Panc1 (cell line): ENCODE results near the gene PAXIP1. TPM values are rescaled to one million over a fixed set of nuclear protein-coding genes. Genes with fewer than 3 reads are reported as not detected.
"Not testable (repeated sequence)": the region's sequence is repeated elsewhere in the genome, so short reads cannot be mapped to it uniquely, and the experiment has no call there.

ENCODE experiments used
- ATAC-seq: fragments of 200-7000 bp; cut with Tn5 transposase; 2 replicates; pipeline ENCODE4 v1.9.1; 2020; ENCODE audit warnings: mild to moderate bottlenecking, moderate library complexity
- BruUV-seq: library from RNA; stranded (reverse); fragments of 400-500 nt; replicated peaks from 2 replicates; lab custom pipeline; 2021; lab: Mats Ljungman, UMichigan
- CTCF ChIA-PET: fragments of 300-600 bp; sonication (Branson Sonifier 250); formaldehyde crosslinking; loops from one replicate; lab custom pipeline; 2022; ENCODE audit warnings: antibody characterized with exemption; lab: Charles Lee
- POLR2A ChIA-PET: fragments of 300-600 bp; sonication (Branson Sonifier 250); formaldehyde crosslinking; loops from one replicate; lab custom pipeline; 2022; ENCODE audit warnings: antibody characterized with exemption; lab: Charles Lee
- DNase-seq: peaks from one replicate; pipeline ENCODE4 v3.0.0-alpha.2; 2010; ENCODE audit warnings: low read depth, low spot score
- H3K27ac ChIP-seq: 2 replicates; pipeline ENCODE4 v1.5.1; 2011; ENCODE audit warnings: mild to moderate bottlenecking, low read length, inconsistent platforms
- H3K27me3 ChIP-seq: fragments of 200-500 bp; sonication (Bioruptor generic); 2 replicates; pipeline ENCODE4 v1.6.0; 2014; ENCODE audit warnings: low read length, inconsistent platforms; ENCODE audit not compliant: control insufficient read depth, insufficient read depth
- H3K36me3 ChIP-seq: fragments of 200-500 bp; sonication (Bioruptor generic); 2 replicates; pipeline ENCODE4 v1.5.1; 2014; ENCODE audit warnings: inconsistent platforms, mild to moderate bottlenecking, low read length, moderate library complexity; ENCODE audit not compliant: control insufficient read depth, insufficient read depth
- H3K4me1 ChIP-seq: 2 replicates; pipeline ENCODE4 v1.5.1; 2011; ENCODE audit warnings: inconsistent platforms, mild to moderate bottlenecking, low read length, moderate library complexity; ENCODE audit not compliant: control insufficient read depth, insufficient read depth
- H3K4me3 ChIP-seq, 2 experiments: 2 replicates each; pipeline ENCODE4 v1.5.1; 2011 to 2012; ENCODE audit warnings: low read depth in 2 of 2, low read length in 2 of 2, mild to moderate bottlenecking in 2 of 2, inconsistent platforms in 1 of 2, moderate library complexity in 1 of 2
- H3K9me3 ChIP-seq: fragments of 200-500 bp; sonication (Bioruptor generic); 2 replicates; pipeline ENCODE4 v1.5.1; 2014; ENCODE audit warnings: low read depth, mild to moderate bottlenecking, inconsistent platforms, low read length, moderate library complexity; ENCODE audit not compliant: control insufficient read depth, insufficient read depth
- POLR2AphosphoS5 ChIP-seq: IDR thresholded peaks from 2 replicates; pipeline ENCODE4 v1.6.1; 2012; ENCODE audit warnings: mild to moderate bottlenecking, low read depth, low read length, moderate library complexity
- SIN3A ChIP-seq: IDR thresholded peaks from 2 replicates; pipeline ENCODE4 v1.6.1; 2012; ENCODE audit warnings: low read depth, mild to moderate bottlenecking, low read length, moderate library complexity, borderline replicate concordance; ENCODE audit not compliant: insufficient read depth
- TCF7L2 ChIP-seq: IDR thresholded peaks from 2 replicates; pipeline ENCODE4 v1.6.1; 2011; ENCODE audit warnings: mild to moderate bottlenecking, low read depth, low read length, inconsistent platforms
- in situ Hi-C: cut with HindIII; loops from 2 replicates; pipeline ENCODE4 v1.10.0; 2016; ENCODE audit warnings: low sequenced_read_pairs, low pct_unique_long_range_greater_than_20kb
- intact Hi-C: fragments of 100-400 bp; cut with micrococcal nuclease; formaldehyde crosslinking; loops from one replicate; pipeline ENCODE4 v1.10.0; 2022; ENCODE audit not compliant: unreplicated experiment
- total RNA-seq: library from RNA; stranded (reverse); gene quantifications from one replicate; pipeline ENCODE4 v1.2.1, GENCODE V29; 2021; ENCODE audit not compliant: unreplicated experiment
- TF ChIP-seq, protein P1 (sequence below), 2 experiments: IDR thresholded peaks; 2 replicates each; pipeline ENCODE4 v1.6.1; 2011 to 2012; ENCODE audit warnings: low read depth in 2 of 2, control low read depth in 1 of 2, low read length in 1 of 2, mild to moderate bottlenecking in 1 of 2, moderate library complexity in 1 of 2; ENCODE audit not compliant: insufficient read depth in 1 of 2
- TF ChIP-seq, protein P2 (sequence below): fragments of 450-650 bp; IDR thresholded peaks from 2 replicates; pipeline ENCODE4 v1.5.1; 2017; ENCODE audit warnings: mild to moderate bottlenecking

The PAXIP1 gene
- total RNA-seq, 1 experiment from 2014 or later: 27.3 TPM

DNA sequence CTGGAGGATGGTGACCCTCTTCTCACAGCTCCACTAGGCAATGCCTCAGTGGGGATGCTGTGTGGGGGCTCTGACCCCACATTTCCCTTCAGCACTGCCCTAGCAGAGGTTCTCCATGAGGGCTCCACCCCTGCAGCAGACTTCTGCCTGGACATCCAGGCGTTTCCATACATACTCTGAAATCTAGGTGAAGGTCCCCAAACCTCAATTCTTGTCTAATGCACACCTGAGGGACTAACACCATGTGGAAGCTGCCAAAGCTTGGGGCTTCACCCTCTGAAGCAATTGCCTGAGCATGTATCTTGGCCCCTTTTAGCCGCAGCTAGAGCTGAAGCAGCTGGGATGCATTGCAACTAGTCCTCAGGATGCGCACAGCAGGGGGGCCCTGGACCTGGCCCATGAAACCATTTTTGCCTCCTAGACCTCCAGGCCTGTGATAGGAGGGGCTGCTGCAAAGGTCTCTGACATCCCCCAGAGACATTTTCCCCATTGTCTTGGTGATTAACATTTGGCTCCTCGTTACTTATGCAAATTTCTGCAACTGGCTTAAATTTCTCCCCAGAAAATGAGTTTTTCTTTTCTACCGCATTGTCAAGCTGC lies 68.5 kb downstream of the PAXIP1 start:
- H3K36me3 ChIP-seq, H3K27me3 ChIP-seq, ATAC-seq, BruUV-seq, H3K27ac ChIP-seq, H3K4me3 ChIP-seq, in situ Hi-C loops, intact Hi-C loops, H3K9me3 ChIP-seq, H3K4me1 ChIP-seq, DNase-seq, POLR2A ChIA-PET, CTCF ChIA-PET: not testable (repeated sequence)

DNA sequence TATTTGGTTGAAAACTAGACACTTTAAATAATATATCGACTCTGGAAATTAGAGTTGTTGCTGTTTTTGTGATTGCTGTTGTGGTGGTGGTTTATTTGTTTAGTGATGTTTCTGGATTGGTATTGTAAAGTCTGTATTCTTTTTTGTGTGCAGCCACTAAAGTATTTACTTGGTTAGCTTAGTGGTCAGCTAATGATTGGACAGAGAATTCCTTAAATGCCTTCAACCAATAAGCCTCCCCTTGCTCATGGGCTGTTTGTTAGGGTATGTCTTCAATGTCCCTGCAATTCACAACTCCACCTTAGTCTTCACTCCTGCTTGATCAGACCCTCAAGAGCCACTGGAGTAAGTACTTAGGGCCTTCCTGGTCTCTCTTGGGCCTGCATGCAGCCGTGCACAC lies 71.0 kb downstream of the PAXIP1 start:
- H3K27me3 ChIP-seq: no peaks in the 10 kb centered on the region
- CTCF ChIA-PET: no interaction called here
- intact Hi-C loops (no loop called here), in situ Hi-C loops (no loop called here)
- ATAC-seq (no peak), DNase-seq (no peak)
- H3K27ac ChIP-seq: no peak overlapping the region
- TF ChIP-seq SIN3A (no peak), POLR2AphosphoS5 (no peak)
- peaks cover 6% of the 10 kb centered on the region; the same call in 1 of the 2 replicates for H3K4me1 ChIP-seq
- POLR2A ChIA-PET: no interaction called here
- no peaks in the 10 kb centered on the region; the same call in 1 of the 2 replicates for H3K9me3 ChIP-seq
- no peak overlapping the region for H3K4me3 ChIP-seq
- no TSS peak for BruUV-seq
- H3K36me3 ChIP-seq: no peaks in the 10 kb centered on the region

DNA sequence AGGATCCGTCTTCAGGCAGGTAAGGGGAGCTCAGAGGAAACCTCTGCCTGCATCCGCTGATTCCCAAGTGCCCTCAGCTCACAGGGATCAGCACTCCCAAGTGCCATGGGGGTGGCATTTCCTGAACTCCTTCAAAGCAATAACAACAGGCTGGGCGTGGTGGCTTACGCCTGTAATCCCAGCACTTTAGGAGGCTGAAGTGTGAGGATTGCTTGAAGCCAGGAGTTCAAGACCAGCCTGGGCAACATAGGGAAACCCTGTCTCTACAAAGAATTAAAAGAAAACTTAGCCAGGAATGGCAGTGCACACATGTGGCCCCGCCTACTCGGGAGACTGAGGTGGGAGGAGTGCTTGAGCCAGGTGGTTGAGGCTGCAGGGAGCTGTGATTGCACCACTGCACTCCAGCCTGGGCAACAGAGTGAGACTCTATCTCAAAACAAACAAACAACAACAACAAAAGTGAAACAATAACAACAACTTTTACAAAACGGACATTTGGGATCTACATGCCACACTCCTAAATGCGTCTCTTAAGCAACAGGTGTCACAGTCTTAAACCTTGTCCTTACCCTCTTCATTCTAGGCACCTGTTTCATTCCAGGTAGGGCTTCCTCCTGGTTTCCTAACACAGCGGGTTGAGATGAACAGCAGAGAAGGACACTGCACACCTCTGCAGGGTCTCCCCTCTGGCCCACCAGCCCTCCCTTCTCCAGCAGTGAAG lies 73.8 kb downstream of the PAXIP1 start:
- Histone ChIP-seq H3K36me3 (no peaks in the 10 kb centered on the region), H3K4me3 (peak overlapping the region; percentile 73 to 95), H3K27me3 (no peaks in the 10 kb centered on the region; the same call in 1 of the 2 replicates), H3K4me1 (peaks cover 6% of the 10 kb centered on the region; the same call in 1 of the 2 replicates), H3K27ac (peak overlapping the region; percentile 89), H3K9me3 (no peaks in the 10 kb centered on the region)
- TF ChIP-seq, protein P1, sequence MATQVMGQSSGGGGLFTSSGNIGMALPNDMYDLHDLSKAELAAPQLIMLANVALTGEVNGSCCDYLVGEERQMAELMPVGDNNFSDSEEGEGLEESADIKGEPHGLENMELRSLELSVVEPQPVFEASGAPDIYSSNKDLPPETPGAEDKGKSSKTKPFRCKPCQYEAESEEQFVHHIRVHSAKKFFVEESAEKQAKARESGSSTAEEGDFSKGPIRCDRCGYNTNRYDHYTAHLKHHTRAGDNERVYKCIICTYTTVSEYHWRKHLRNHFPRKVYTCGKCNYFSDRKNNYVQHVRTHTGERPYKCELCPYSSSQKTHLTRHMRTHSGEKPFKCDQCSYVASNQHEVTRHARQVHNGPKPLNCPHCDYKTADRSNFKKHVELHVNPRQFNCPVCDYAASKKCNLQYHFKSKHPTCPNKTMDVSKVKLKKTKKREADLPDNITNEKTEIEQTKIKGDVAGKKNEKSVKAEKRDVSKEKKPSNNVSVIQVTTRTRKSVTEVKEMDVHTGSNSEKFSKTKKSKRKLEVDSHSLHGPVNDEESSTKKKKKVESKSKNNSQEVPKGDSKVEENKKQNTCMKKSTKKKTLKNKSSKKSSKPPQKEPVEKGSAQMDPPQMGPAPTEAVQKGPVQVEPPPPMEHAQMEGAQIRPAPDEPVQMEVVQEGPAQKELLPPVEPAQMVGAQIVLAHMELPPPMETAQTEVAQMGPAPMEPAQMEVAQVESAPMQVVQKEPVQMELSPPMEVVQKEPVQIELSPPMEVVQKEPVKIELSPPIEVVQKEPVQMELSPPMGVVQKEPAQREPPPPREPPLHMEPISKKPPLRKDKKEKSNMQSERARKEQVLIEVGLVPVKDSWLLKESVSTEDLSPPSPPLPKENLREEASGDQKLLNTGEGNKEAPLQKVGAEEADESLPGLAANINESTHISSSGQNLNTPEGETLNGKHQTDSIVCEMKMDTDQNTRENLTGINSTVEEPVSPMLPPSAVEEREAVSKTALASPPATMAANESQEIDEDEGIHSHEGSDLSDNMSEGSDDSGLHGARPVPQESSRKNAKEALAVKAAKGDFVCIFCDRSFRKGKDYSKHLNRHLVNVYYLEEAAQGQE (IDR thresholded peaks at IDR 0.05; ENCODE audit: insufficient read depth in 1 of 2, low read depth in 2 of 2, low read length in 1 of 2): no peak
- no peak for TF ChIP-seq SIN3A
- TF ChIP-seq POLR2AphosphoS5: no peak
- TF ChIP-seq TCF7L2: no peak
- TF ChIP-seq, protein P2, sequence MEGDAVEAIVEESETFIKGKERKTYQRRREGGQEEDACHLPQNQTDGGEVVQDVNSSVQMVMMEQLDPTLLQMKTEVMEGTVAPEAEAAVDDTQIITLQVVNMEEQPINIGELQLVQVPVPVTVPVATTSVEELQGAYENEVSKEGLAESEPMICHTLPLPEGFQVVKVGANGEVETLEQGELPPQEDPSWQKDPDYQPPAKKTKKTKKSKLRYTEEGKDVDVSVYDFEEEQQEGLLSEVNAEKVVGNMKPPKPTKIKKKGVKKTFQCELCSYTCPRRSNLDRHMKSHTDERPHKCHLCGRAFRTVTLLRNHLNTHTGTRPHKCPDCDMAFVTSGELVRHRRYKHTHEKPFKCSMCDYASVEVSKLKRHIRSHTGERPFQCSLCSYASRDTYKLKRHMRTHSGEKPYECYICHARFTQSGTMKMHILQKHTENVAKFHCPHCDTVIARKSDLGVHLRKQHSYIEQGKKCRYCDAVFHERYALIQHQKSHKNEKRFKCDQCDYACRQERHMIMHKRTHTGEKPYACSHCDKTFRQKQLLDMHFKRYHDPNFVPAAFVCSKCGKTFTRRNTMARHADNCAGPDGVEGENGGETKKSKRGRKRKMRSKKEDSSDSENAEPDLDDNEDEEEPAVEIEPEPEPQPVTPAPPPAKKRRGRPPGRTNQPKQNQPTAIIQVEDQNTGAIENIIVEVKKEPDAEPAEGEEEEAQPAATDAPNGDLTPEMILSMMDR: no peak
- CTCF ChIA-PET: no interaction called here
- no TSS peak for BruUV-seq
- DNase-seq (no peak), ATAC-seq (peak; percentile 72)
- intact Hi-C loops: loop anchor here (5.0 kb wide), 1 partner anchor 413 kb away; no protein-coding TSS in a partner anchor
- POLR2A ChIA-PET: no interaction called here
- in situ Hi-C loops: no loop called here
